Measurements from ENCODE around the gene UTF1.

DNA sequence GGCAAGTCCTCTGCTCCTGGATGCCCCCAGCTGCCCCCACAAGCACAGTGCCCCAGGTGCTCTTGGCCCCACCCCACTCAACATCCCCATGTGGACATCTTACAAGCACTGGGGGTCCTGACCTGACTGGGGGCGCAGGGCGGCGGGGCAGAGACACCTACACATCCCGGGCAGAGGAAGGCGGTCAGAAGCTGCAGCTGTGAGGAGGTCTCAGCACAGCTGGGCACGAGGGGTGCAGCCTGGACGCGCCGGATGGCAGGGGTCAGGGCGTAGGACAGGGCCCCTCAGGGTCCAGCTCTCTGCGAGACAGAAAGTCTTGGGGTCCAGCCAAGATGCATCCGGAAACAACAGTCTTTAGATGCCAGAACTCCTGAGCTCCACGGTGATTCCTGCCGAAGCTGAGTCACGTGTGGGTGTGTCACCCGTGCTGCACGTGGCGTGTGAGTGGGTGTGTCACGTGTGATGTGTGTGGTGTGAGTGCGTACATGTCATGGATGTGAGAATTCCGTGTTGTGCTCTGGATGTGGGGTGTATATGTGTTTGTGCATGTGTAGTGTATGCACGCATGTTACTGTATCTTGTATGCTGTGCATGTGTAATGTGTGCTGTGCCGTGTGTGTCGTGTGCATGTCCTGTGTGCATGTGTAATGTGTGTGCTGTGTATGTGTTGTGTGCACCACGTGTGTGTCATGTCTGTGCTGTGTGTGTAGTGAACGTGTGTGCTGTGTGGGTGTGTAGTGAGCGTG, 12.8 kb downstream of the UTF1 start:
- TF ChIP-seq CTCF (IDR thresholded peaks at IDR 0.05) (no peak), POLR2A (IDR thresholded peaks at IDR 0.05) (no peak), POLR2AphosphoS5 (IDR thresholded peaks at IDR 0.05) (no peak)
